OCI-LY7 (cell line): ENCODE data around the gene PIGC. TPM values are rescaled to one million over a fixed set of nuclear protein-coding genes. Genes with fewer than 3 reads are reported as not detected.

Experiments
- BruUV-seq: library from RNA; stranded (reverse); fragments of 400-500 nt; replicated peaks from 2 replicates; lab custom pipeline; 2021; lab: Mats Ljungman, UMichigan
- CTCF ChIA-PET: fragments of 300-600 bp; sonication (Branson Sonifier 250); formaldehyde crosslinking; loops from one replicate; lab custom pipeline; 2022; ENCODE audit warnings: antibody characterized with exemption; ENCODE audit not compliant: unreplicated experiment; lab: Charles Lee
- POLR2A ChIA-PET: fragments of 300-600 bp; sonication (Branson Sonifier 250); formaldehyde crosslinking; loops from one replicate; lab custom pipeline; 2022; ENCODE audit warnings: antibody characterized with exemption; lab: Charles Lee
- DNase-seq: peaks from one replicate; pipeline ENCODE4 v3.0.0-alpha.2; 2015; ENCODE audit warnings: low spot score
- H2AFZ ChIP-seq: fragments of 200-600 bp; sonication (generic), shearing (Covaris generic); 2 replicates; pipeline ENCODE4 v1.6.1; 2014; ENCODE audit warnings: mild to moderate bottlenecking, antibody characterized with exemption, low read length, moderate library complexity
- H3K27ac ChIP-seq: fragments of 200-600 bp; sonication (generic); 2 replicates; pipeline ENCODE4 v1.5.1; 2014; ENCODE audit warnings: mixed run types, low read depth, mild to moderate bottlenecking, moderate library complexity, low read length, inconsistent platforms; ENCODE audit not compliant: poor library complexity, severe bottlenecking
- H3K36me3 ChIP-seq: fragments of 200-600 bp; sonication (generic); 2 replicates; pipeline ENCODE4 v1.6.1; 2014; ENCODE audit warnings: mild to moderate bottlenecking, antibody characterized with exemption, low read length, moderate library complexity, mixed read lengths; ENCODE audit not compliant: insufficient read depth
- H3K4me1 ChIP-seq: fragments of 200-600 bp; sonication (generic); 2 replicates; pipeline ENCODE4 v1.5.1; 2014; ENCODE audit warnings: mild to moderate bottlenecking, low read length; ENCODE audit not compliant: insufficient read depth, poor library complexity, severe bottlenecking
- H3K4me2 ChIP-seq: fragments of 200-600 bp; sonication (generic); 2 replicates; pipeline ENCODE4 v1.6.1; 2014; ENCODE audit warnings: mild to moderate bottlenecking, low read length
- H3K4me3 ChIP-seq: fragments of 200-600 bp; sonication (generic); 2 replicates; pipeline ENCODE4 v1.5.1; 2014; ENCODE audit warnings: mild to moderate bottlenecking, low read depth, low read length; ENCODE audit not compliant: poor library complexity, severe bottlenecking
- H3K79me2 ChIP-seq: fragments of 200-600 bp; sonication (generic); 2 replicates; pipeline ENCODE4 v1.6.1; 2016; ENCODE audit warnings: low read depth, mild to moderate bottlenecking, low read length, moderate library complexity, mixed read lengths; ENCODE audit not compliant: insufficient read depth
- H3K9me2 ChIP-seq: fragments of 200-600 bp; sonication (generic); 2 replicates; pipeline ENCODE4 v1.6.1; 2016; ENCODE audit warnings: mild to moderate bottlenecking, low read length, mixed read lengths; ENCODE audit not compliant: insufficient read depth
- H3K9me3 ChIP-seq: fragments of 200-600 bp; sonication (generic); 2 replicates; pipeline ENCODE4 v1.6.1; 2014; ENCODE audit warnings: mild to moderate bottlenecking, mixed run types, low read length, mixed read lengths
- H4K20me1 ChIP-seq: fragments of 200-600 bp; sonication (generic); 2 replicates; pipeline ENCODE4 v1.6.1; 2014; ENCODE audit warnings: mild to moderate bottlenecking, antibody characterized with exemption, low read length, moderate library complexity, mixed read lengths; ENCODE audit not compliant: insufficient read depth
- EZH2phosphoT487 ChIP-seq: fragments of 200-600 bp; sonication (generic); IDR thresholded peaks from 2 replicates; pipeline ENCODE4 v1.6.1; 2018; ENCODE audit warnings: low read depth, borderline replicate concordance, mild to moderate bottlenecking, mixed run types, antibody characterized with exemption, low read length, moderate library complexity, mixed read lengths
- intact Hi-C: fragments of 100-400 bp; cut with micrococcal nuclease; formaldehyde crosslinking; loops from one replicate; pipeline ENCODE4 v1.10.0; 2022; ENCODE audit not compliant: unreplicated experiment
- total RNA-seq, 2 experiments: library from RNA; depleted of rRNA in 1 of 2; stranded (reverse); fragments of >200 nt in 1 of 2; shearing (Covaris generic) in 1 of 2; gene quantifications; 2 replicates each; pipeline ENCODE4 v1.2.3, GENCODE V29; 2014 to 2022
- TF ChIP-seq, protein P1 (sequence below): fragments of 200-600 bp; sonication (generic); conservative IDR thresholded peaks from 2 replicates; pipeline ENCODE4 v1.5.1; 2014; ENCODE audit warnings: mild to moderate bottlenecking, antibody characterized with exemption, low read length, moderate library complexity, mixed read lengths

The PIGC gene
- total RNA-seq, 2 experiments from 2014 or later, result 15.4 to 18.4 TPM

GRCh38 chr1:172476218-172476811, 32.4 kb upstream of the PIGC start:
- POLR2A ChIA-PET, result no interaction called here
- TF ChIP-seq, protein P1, sequence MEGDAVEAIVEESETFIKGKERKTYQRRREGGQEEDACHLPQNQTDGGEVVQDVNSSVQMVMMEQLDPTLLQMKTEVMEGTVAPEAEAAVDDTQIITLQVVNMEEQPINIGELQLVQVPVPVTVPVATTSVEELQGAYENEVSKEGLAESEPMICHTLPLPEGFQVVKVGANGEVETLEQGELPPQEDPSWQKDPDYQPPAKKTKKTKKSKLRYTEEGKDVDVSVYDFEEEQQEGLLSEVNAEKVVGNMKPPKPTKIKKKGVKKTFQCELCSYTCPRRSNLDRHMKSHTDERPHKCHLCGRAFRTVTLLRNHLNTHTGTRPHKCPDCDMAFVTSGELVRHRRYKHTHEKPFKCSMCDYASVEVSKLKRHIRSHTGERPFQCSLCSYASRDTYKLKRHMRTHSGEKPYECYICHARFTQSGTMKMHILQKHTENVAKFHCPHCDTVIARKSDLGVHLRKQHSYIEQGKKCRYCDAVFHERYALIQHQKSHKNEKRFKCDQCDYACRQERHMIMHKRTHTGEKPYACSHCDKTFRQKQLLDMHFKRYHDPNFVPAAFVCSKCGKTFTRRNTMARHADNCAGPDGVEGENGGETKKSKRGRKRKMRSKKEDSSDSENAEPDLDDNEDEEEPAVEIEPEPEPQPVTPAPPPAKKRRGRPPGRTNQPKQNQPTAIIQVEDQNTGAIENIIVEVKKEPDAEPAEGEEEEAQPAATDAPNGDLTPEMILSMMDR, result no peak
- no peak for TF ChIP-seq EZH2phosphoT487
- no TSS peak for BruUV-seq
- H3K36me3 ChIP-seq, result no peaks in the 10 kb centered on the region
- DNase-seq, result no peak
- peaks cover 3% of the 10 kb centered on the region; the same call in 1 of the 2 replicates for H3K9me2 ChIP-seq
- no peak overlapping the region for H3K4me3 ChIP-seq
- H3K79me2 ChIP-seq, result no peaks in the 10 kb centered on the region
- intact Hi-C loops, result no loop called here
- CTCF ChIA-PET, result no interaction called here
- H2AFZ ChIP-seq, result no peak overlapping the region
- H3K4me2 ChIP-seq, result no peak overlapping the region
- no peaks in the 10 kb centered on the region for H4K20me1 ChIP-seq
- no peaks in the 10 kb centered on the region for H3K9me3 ChIP-seq
- H3K27ac ChIP-seq, result no peak overlapping the region
- H3K4me1 ChIP-seq, result no peaks in the 10 kb centered on the region

GRCh38 chr1:172473842-172474241, 30.0 kb upstream of the PIGC start:
- TF ChIP-seq EZH2phosphoT487, result no peak
- TF ChIP-seq, protein P1, result no peak
- Histone ChIP-seq H4K20me1 (no peaks in the 10 kb centered on the region), H3K4me2 (no peak overlapping the region), H3K27ac (no peak overlapping the region), H2AFZ (no peak overlapping the region), H3K79me2 (no peaks in the 10 kb centered on the region), H3K4me1 (no peaks in the 10 kb centered on the region), H3K4me3 (no peak overlapping the region), H3K9me2 (peaks cover 3% of the 10 kb centered on the region; the same call in 1 of the 2 replicates), H3K36me3 (no peaks in the 10 kb centered on the region), H3K9me3 (no peaks in the 10 kb centered on the region)
- ChIA-PET CTCF (no interaction called here), POLR2A (interaction anchor here (0.7 kb wide), 1 partner anchor 15 kb away, joined by 3 read pairs; no protein-coding TSS in a partner anchor)
- no peak for DNase-seq
- intact Hi-C loops, result no loop called here
- no TSS peak for BruUV-seq

DNA sequence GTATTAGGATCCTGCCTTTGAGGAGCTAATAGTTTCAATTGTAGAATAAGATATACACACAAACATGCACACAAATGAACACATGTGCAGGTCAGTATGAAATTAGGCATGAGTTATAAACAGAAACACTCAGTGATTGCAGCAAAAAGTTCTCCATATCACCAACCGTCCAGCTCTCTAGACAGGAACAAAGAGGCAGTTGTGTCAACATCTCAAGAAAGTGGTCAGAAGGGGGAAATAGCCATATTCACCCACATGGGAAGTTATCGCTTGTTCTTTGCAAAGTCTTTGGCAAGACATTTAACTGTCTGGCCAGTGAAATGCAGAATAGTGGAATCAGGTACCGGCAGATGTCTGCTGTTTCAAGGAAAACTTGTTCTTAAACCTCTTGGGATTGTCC, 29.4 kb upstream of the PIGC start:
- ChIA-PET POLR2A (no interaction called here), CTCF (interaction anchor here (1.1 kb wide), 1 partner anchor 247 kb away, joined by 3 read pairs; no protein-coding TSS in a partner anchor)

More for the DNA sequence above, 29.4 kb upstream of the PIGC start:
- no peaks in the 10 kb centered on the region for H3K36me3 ChIP-seq
- TF ChIP-seq, protein P1, result no peak
- TF ChIP-seq EZH2phosphoT487, result no peak
- DNase-seq, result no peak
- H3K4me3 ChIP-seq, result no peak overlapping the region
- H3K9me3 ChIP-seq, result no peaks in the 10 kb centered on the region
- no peak overlapping the region for H3K4me2 ChIP-seq
- no peaks in the 10 kb centered on the region for H3K79me2 ChIP-seq
- H4K20me1 ChIP-seq, result no peaks in the 10 kb centered on the region
- no TSS peak for BruUV-seq
- no peak overlapping the region for H2AFZ ChIP-seq
- peaks cover 3% of the 10 kb centered on the region; the same call in 1 of the 2 replicates for H3K9me2 ChIP-seq
- intact Hi-C loops, result no loop called here
- no peaks in the 10 kb centered on the region for H3K4me1 ChIP-seq
- H3K27ac ChIP-seq, result no peak overlapping the region
